Liver (tissue), 9 donors: ENCODE measurements around the gene ANKRD60. TPM values are rescaled to one million over a fixed set of nuclear protein-coding genes. Genes with fewer than 3 reads are reported as not detected.

Experiments
- DNase-seq: peaks from one replicate; pipeline ENCODE4 v3.0.0-alpha.2; 2017; ENCODE audit warnings: low spot score
- H3K27ac ChIP-seq, 2 donors: one replicate each; pipeline ENCODE4 v1.7.0; 2013; ENCODE audit warnings: inconsistent platforms in 2 of 2, low read length in 2 of 2, control low read depth in 1 of 2, low read depth in 1 of 2, mild to moderate bottlenecking in 1 of 2
- H3K27me3 ChIP-seq, 4 donors: one replicate each; pipeline versions ENCODE4 v1.6.1 to v1.7.0; 2013; ENCODE audit warnings: low read length in 3 of 4, inconsistent platforms in 1 of 4, mild to moderate bottlenecking in 1 of 4, moderate library complexity in 1 of 4; ENCODE audit not compliant: control insufficient read depth in 4 of 4, insufficient read depth in 4 of 4
- H3K36me3 ChIP-seq, 4 donors: one replicate each; pipeline versions ENCODE4 v1.6.1 to v1.7.0; 2013; ENCODE audit warnings: low read length in 3 of 4, mild to moderate bottlenecking in 3 of 4, low read depth in 1 of 4, moderate library complexity in 1 of 4; ENCODE audit not compliant: control insufficient read depth in 4 of 4, insufficient read depth in 3 of 4
- H3K4me1 ChIP-seq, 4 donors: one replicate each; pipeline versions ENCODE4 v1.6.1 to v1.7.0; 2013; ENCODE audit warnings: low read length in 3 of 4, mild to moderate bottlenecking in 3 of 4, moderate library complexity in 1 of 4; ENCODE audit not compliant: control insufficient read depth in 4 of 4, insufficient read depth in 4 of 4
- H3K4me3 ChIP-seq, 3 donors: one replicate each; pipeline versions ENCODE4 v1.6.1 to v1.7.0; 2013; ENCODE audit warnings: low read length in 3 of 3, control low read depth in 1 of 3, low read depth in 1 of 3, mild to moderate bottlenecking in 1 of 3
- H3K9ac ChIP-seq, 2 donors: one replicate each; pipeline ENCODE4 v1.7.0; 2013; ENCODE audit warnings: low read length in 2 of 2, mild to moderate bottlenecking in 2 of 2, moderate library complexity in 2 of 2, control low read depth in 1 of 2, low read depth in 1 of 2
- H3K9me3 ChIP-seq, 4 donors: one replicate each; pipeline versions ENCODE4 v1.6.1 to v1.7.0; 2013; ENCODE audit warnings: low read length in 3 of 4; ENCODE audit not compliant: control insufficient read depth in 4 of 4
- ATF3 ChIP-seq: IDR thresholded peaks from 2 replicates; pipeline ENCODE4 v1.6.1; 2016; ENCODE audit warnings: antibody characterized with exemption
- CTCF ChIP-seq: fragments of 150-350 bp; IDR thresholded peaks from 2 replicates; pipeline ENCODE4 v1.5.1; 2017; ENCODE audit warnings: improper control_type of control experiment, low read depth, low read length; ENCODE audit not compliant: missing input control
- EGR1 ChIP-seq, 2 donors: IDR thresholded peaks; 2 replicates each; pipeline ENCODE4 v1.6.1; 2016 to 2018; ENCODE audit warnings: antibody characterized with exemption in 2 of 2, low read depth in 2 of 2
- FOXA1 ChIP-seq: IDR thresholded peaks from 2 replicates; pipeline ENCODE4 v1.6.1; 2016; ENCODE audit warnings: antibody characterized with exemption
- GABPA ChIP-seq, 2 donors: IDR thresholded peaks in 1 of 2; conservative IDR thresholded peaks in 1 of 2; 2 replicates each; pipeline ENCODE4 v1.6.1; 2016; ENCODE audit warnings: antibody characterized with exemption in 2 of 2, mild to moderate bottlenecking in 1 of 2, moderate library complexity in 1 of 2
- HNF4A ChIP-seq, 2 donors: conservative IDR thresholded peaks; 2 replicates each; pipeline ENCODE4 v1.6.1; 2016; ENCODE audit warnings: antibody characterized with exemption in 2 of 2, mild to moderate bottlenecking in 2 of 2
- HNF4G ChIP-seq: IDR thresholded peaks from 2 replicates; pipeline ENCODE4 v1.6.1; 2016; ENCODE audit warnings: antibody characterized with exemption
- JUND ChIP-seq, 2 donors: IDR thresholded peaks; 2 replicates each; pipeline ENCODE4 v1.6.1; 2016; ENCODE audit warnings: antibody characterized with exemption in 2 of 2
- MAX ChIP-seq: IDR thresholded peaks from 2 replicates; pipeline ENCODE4 v1.6.1; 2016; ENCODE audit warnings: antibody characterized with exemption
- RAD21 ChIP-seq, 2 donors: IDR thresholded peaks; 2 replicates each; pipeline ENCODE4 v1.6.1; 2016; ENCODE audit warnings: antibody characterized with exemption in 2 of 2, mild to moderate bottlenecking in 2 of 2
- REST ChIP-seq: IDR thresholded peaks from 2 replicates; pipeline ENCODE4 v1.6.1; 2016; ENCODE audit warnings: antibody characterized with exemption, mild to moderate bottlenecking
- RXRA ChIP-seq, 2 donors: IDR thresholded peaks; 2 replicates each; pipeline ENCODE4 v1.6.1; 2017 to 2018; ENCODE audit warnings: antibody characterized with exemption in 2 of 2, mild to moderate bottlenecking in 1 of 2
- TAF1 ChIP-seq: conservative IDR thresholded peaks from 2 replicates; pipeline ENCODE4 v1.6.1; 2016; ENCODE audit warnings: antibody characterized with exemption, mild to moderate bottlenecking
- YY1 ChIP-seq: IDR thresholded peaks from 2 replicates; pipeline ENCODE4 v1.6.1; 2016; ENCODE audit warnings: antibody characterized with exemption, mild to moderate bottlenecking
- ZBTB33 ChIP-seq: IDR thresholded peaks from 2 replicates; pipeline ENCODE4 v1.6.1; 2016; ENCODE audit warnings: antibody characterized with exemption
- WGBS: extraction: QIAGEN DNeasy Blood & Tissue Kit; methylation state at CpG from one replicate; pipeline ENCODE4 v1.1.7; 2013; 5-methylcytosine and 5-hydroxymethylcytosine counted together
- polyA plus RNA-seq, 2 donors: library from polyadenylated mRNA; stranded (reverse) in 1 of 2; unstranded in 1 of 2; fragments of 200-250 nt in 1 of 2; fragments of >200 nt in 1 of 2; fragmentation: Nextera tagmentation in 1 of 2; extraction: Ambion mirVana in 1 of 2; gene quantifications; one replicate each; pipeline versions ENCODE4 v1.2.1 to v1.2.3, GENCODE V29; 2013 to 2015
- total RNA-seq, 2 donors: library from RNA; depleted of rRNA; stranded (reverse); fragments of >200 nt; gene quantifications; one replicate each; pipeline ENCODE4 v1.2.3, GENCODE V29; 2014
- donor health status: healthy.
- donor health status: healthy.
- donor health status: healthy.
- donor health status: healthy.
- donor health status: healthy.

ANKRD60 gene
- total and polyA plus RNA-seq, 4 donors: not detected

GRCh38 chr20:58222446-58222845 lies 6.0 kb downstream of the ANKRD60 start (continued):
- TF ChIP-seq REST: no peak
- no peak for TF ChIP-seq MAX
- no peak for TF ChIP-seq HNF4G
- TF ChIP-seq YY1: no peak
- no peak for TF ChIP-seq EGR1 (IDR thresholded peaks at IDR 0.05; ENCODE audit: low read depth in 2 of 2)
- no peak for TF ChIP-seq ATF3
- no peak for TF ChIP-seq JUND (IDR thresholded peaks at IDR 0.05)

- Histone ChIP-seq H3K36me3 (no peaks in the 10 kb centered on the region), H3K9me3 (peaks cover 4 to 11% (median 8%) of the 10 kb centered on the region in 4 donors), H3K4me3 (no peak overlapping the region), H3K4me1 (no peaks in the 10 kb centered on the region), H3K9ac (no peak overlapping the region), H3K27ac (no peak overlapping the region), H3K27me3 (peaks cover 0 to 27% (median 0%) of the 10 kb centered on the region in 4 donors)
- no peak for TF ChIP-seq TAF1
- TF ChIP-seq REST: no peak
- no peak for TF ChIP-seq HNF4G
- TF ChIP-seq MAX: no peak
- no peak for TF ChIP-seq GABPA (IDR thresholded peaks at IDR 0.05 in 1 of 2, conservative IDR thresholded peaks at IDR 0.05 in 1 of 2)
- no peak for TF ChIP-seq CTCF
- no peak for TF ChIP-seq FOXA1
- TF ChIP-seq ZBTB33: no peak
- no peak for TF ChIP-seq RXRA (IDR thresholded peaks at IDR 0.05)
- no peak for TF ChIP-seq HNF4A (conservative IDR thresholded peaks at IDR 0.05)
- TF ChIP-seq RAD21 (IDR thresholded peaks at IDR 0.05): no peak
- 94% methylated on average over 4 of the region's 4 CpGs for WGBS
- DNase-seq: no peak
Measured at GRCh38 chr20:58219342-58219700, 9.1 kb downstream of the ANKRD60 start.
